OCI-LY7 (cell line): Measurements from ENCODE around the gene BBX. TPM values are rescaled to one million over a fixed set of nuclear protein-coding genes. Genes with fewer than 3 reads are reported as not detected.

Experiments used
- BruUV-seq: library from RNA; stranded (reverse); fragments of 400-500 nt; replicated peaks from 2 replicates; lab custom pipeline; 2021; lab: Mats Ljungman, UMichigan
- CTCF ChIA-PET: fragments of 300-600 bp; sonication (Branson Sonifier 250); formaldehyde crosslinking; loops from one replicate; lab custom pipeline; 2022; ENCODE audit warnings: antibody characterized with exemption; ENCODE audit not compliant: unreplicated experiment; lab: Charles Lee
- POLR2A ChIA-PET: fragments of 300-600 bp; sonication (Branson Sonifier 250); formaldehyde crosslinking; loops from one replicate; lab custom pipeline; 2022; ENCODE audit warnings: antibody characterized with exemption; lab: Charles Lee
- DNase-seq: peaks from one replicate; pipeline ENCODE4 v3.0.0-alpha.2; 2015; ENCODE audit warnings: low spot score
- H2AFZ ChIP-seq: fragments of 200-600 bp; sonication (generic), shearing (Covaris generic); 2 replicates; pipeline ENCODE4 v1.6.1; 2014; ENCODE audit warnings: mild to moderate bottlenecking, antibody characterized with exemption, low read length, moderate library complexity
- H3K27ac ChIP-seq: fragments of 200-600 bp; sonication (generic); 2 replicates; pipeline ENCODE4 v1.5.1; 2014; ENCODE audit warnings: mixed run types, low read depth, mild to moderate bottlenecking, moderate library complexity, low read length, inconsistent platforms; ENCODE audit not compliant: poor library complexity, severe bottlenecking
- H3K36me3 ChIP-seq: fragments of 200-600 bp; sonication (generic); 2 replicates; pipeline ENCODE4 v1.6.1; 2014; ENCODE audit warnings: mild to moderate bottlenecking, antibody characterized with exemption, low read length, moderate library complexity, mixed read lengths; ENCODE audit not compliant: insufficient read depth
- H3K4me1 ChIP-seq: fragments of 200-600 bp; sonication (generic); 2 replicates; pipeline ENCODE4 v1.5.1; 2014; ENCODE audit warnings: mild to moderate bottlenecking, low read length; ENCODE audit not compliant: insufficient read depth, poor library complexity, severe bottlenecking
- H3K4me2 ChIP-seq: fragments of 200-600 bp; sonication (generic); 2 replicates; pipeline ENCODE4 v1.6.1; 2014; ENCODE audit warnings: mild to moderate bottlenecking, low read length
- H3K4me3 ChIP-seq: fragments of 200-600 bp; sonication (generic); 2 replicates; pipeline ENCODE4 v1.5.1; 2014; ENCODE audit warnings: mild to moderate bottlenecking, low read depth, low read length; ENCODE audit not compliant: poor library complexity, severe bottlenecking
- H3K79me2 ChIP-seq: fragments of 200-600 bp; sonication (generic); 2 replicates; pipeline ENCODE4 v1.6.1; 2016; ENCODE audit warnings: low read depth, mild to moderate bottlenecking, low read length, moderate library complexity, mixed read lengths; ENCODE audit not compliant: insufficient read depth
- H3K9me2 ChIP-seq: fragments of 200-600 bp; sonication (generic); 2 replicates; pipeline ENCODE4 v1.6.1; 2016; ENCODE audit warnings: mild to moderate bottlenecking, low read length, mixed read lengths; ENCODE audit not compliant: insufficient read depth
- H3K9me3 ChIP-seq: fragments of 200-600 bp; sonication (generic); 2 replicates; pipeline ENCODE4 v1.6.1; 2014; ENCODE audit warnings: mild to moderate bottlenecking, mixed run types, low read length, mixed read lengths
- H4K20me1 ChIP-seq: fragments of 200-600 bp; sonication (generic); 2 replicates; pipeline ENCODE4 v1.6.1; 2014; ENCODE audit warnings: mild to moderate bottlenecking, antibody characterized with exemption, low read length, moderate library complexity, mixed read lengths; ENCODE audit not compliant: insufficient read depth
- CTCF ChIP-seq: fragments of 200-600 bp; sonication (generic); conservative IDR thresholded peaks from 2 replicates; pipeline ENCODE4 v1.5.1; 2014; ENCODE audit warnings: mild to moderate bottlenecking, antibody characterized with exemption, low read length, moderate library complexity, mixed read lengths
- EZH2phosphoT487 ChIP-seq: fragments of 200-600 bp; sonication (generic); IDR thresholded peaks from 2 replicates; pipeline ENCODE4 v1.6.1; 2018; ENCODE audit warnings: low read depth, borderline replicate concordance, mild to moderate bottlenecking, mixed run types, antibody characterized with exemption, low read length, moderate library complexity, mixed read lengths
- intact Hi-C: fragments of 100-400 bp; cut with micrococcal nuclease; formaldehyde crosslinking; loops from one replicate; pipeline ENCODE4 v1.10.0; 2022; ENCODE audit not compliant: unreplicated experiment
- total RNA-seq, 2 experiments: library from RNA; depleted of rRNA in 1 of 2; stranded (reverse); fragments of >200 nt in 1 of 2; shearing (Covaris generic) in 1 of 2; gene quantifications; 2 replicates each; pipeline ENCODE4 v1.2.3, GENCODE V29; 2014 to 2022

BBX gene
- total RNA-seq, 2 experiments from 2014 or later = 27.0 to 49.8 TPM

- ChIA-PET POLR2A (interaction anchor here (1.1 to 1.3 kb wide), 2 partner anchors 10 to 43 kb away, joined by 3 read pairs; no protein-coding TSS in a partner anchor), CTCF (no interaction called here)
- Histone ChIP-seq H3K4me3 (no peak overlapping the region), H4K20me1 (no peaks in the 10 kb centered on the region), H3K4me2 (no peak overlapping the region), H3K4me1 (no peaks in the 10 kb centered on the region), H3K9me3 (no peaks in the 10 kb centered on the region), H3K27ac (no peak overlapping the region), H3K79me2 (no peaks in the 10 kb centered on the region), H3K9me2 (no peaks in the 10 kb centered on the region), H2AFZ (no peak overlapping the region), H3K36me3 (no peaks in the 10 kb centered on the region)
- DNase-seq = peak; percentile 43
- no TSS peak for BruUV-seq
- intact Hi-C loops = no loop called here
- TF ChIP-seq EZH2phosphoT487 (no peak), CTCF (peak; percentile 68)
Measured at GRCh38 chr3:107855710-107856109, 332.9 kb downstream of the BBX start.

DNA sequence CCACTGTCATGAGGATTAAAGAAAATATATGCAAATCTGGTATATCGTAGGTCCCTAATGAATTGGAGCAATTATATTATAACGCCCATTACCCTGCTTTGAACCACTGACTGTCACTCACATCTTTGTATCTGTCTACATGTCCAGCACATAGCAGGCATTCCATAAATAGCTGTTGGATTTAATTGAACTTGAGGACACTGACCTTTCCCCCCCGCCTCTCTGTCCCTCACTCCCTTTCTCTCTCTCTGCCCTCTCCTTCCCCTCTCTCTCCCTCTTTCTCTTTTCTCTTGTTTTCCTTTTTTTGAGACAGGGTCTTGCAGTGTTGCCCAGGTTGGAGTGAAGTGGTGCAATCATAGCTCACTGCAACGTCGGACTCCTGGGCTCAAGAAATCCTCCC, 335.1 kb downstream of the BBX start:
- Histone ChIP-seq H3K9me2 (no peaks in the 10 kb centered on the region), H3K4me3 (no peak overlapping the region), H3K79me2 (no peaks in the 10 kb centered on the region), H3K4me1 (no peaks in the 10 kb centered on the region), H4K20me1 (no peaks in the 10 kb centered on the region), H3K9me3 (no peaks in the 10 kb centered on the region), H2AFZ (no peak overlapping the region), H3K4me2 (no peak overlapping the region), H3K27ac (no peak overlapping the region), H3K36me3 (no peaks in the 10 kb centered on the region)
- CTCF ChIA-PET = no interaction called here
- intact Hi-C loops = no loop called here
- POLR2A ChIA-PET = no interaction called here
- TF ChIP-seq EZH2phosphoT487 (no peak), CTCF (no peak)
- BruUV-seq = no TSS peak
- DNase-seq = no peak

DNA sequence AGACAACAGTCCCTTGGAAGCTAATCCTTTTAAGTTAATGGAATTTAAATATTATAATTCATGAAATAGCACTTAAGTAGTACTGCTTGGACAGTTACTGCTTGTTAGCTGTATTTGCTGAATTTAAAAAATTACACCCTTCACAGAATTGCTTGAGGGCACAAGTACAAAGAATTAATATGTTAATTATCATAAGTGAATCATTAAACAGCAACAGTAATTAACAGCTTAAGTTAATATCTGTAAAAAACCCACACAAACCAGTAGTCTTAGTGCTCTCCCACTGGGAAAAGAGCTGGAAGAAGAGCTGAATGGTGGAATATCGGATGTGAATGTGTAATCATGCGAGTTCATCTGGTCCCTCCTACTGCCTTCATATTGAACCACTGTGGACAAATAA, 336.1 kb downstream of the BBX start:
- POLR2A ChIA-PET = no interaction called here
- Histone ChIP-seq H2AFZ (no peak overlapping the region), H3K4me3 (no peak overlapping the region), H3K36me3 (no peaks in the 10 kb centered on the region), H3K4me2 (no peak overlapping the region), H3K9me3 (no peaks in the 10 kb centered on the region), H3K27ac (no peak overlapping the region), H3K9me2 (no peaks in the 10 kb centered on the region), H3K4me1 (no peaks in the 10 kb centered on the region), H4K20me1 (no peaks in the 10 kb centered on the region), H3K79me2 (no peaks in the 10 kb centered on the region)
- no peak for TF ChIP-seq CTCF
- TF ChIP-seq EZH2phosphoT487 = no peak
- CTCF ChIA-PET = no interaction called here
- intact Hi-C loops = no loop called here
- no TSS peak for BruUV-seq
- no peak for DNase-seq

Other genes starting within 250 kb of the BBX start
- not detected in 2 replicates for gene CCDC54, start 145.5 kb upstream of the BBX start, total RNA-seq (2014; rRNA removed; shearing (Covaris generic))
- not detected in 2 replicates for gene CCDC54, start 145.5 kb upstream of the BBX start, total RNA-seq (2022)